Smooth muscle cell (in vitro differentiated cells): Measurements from ENCODE around the gene CDC34. TPM values are rescaled to one million over a fixed set of nuclear protein-coding genes. Genes with fewer than 3 reads are reported as not detected.

Experiments used
- DNase-seq: peaks from one replicate; lab custom pipeline; 2025; ENCODE audit not compliant: unreplicated experiment; lab: John Stamatoyannopoulos, UW
- H2AFZ ChIP-seq: fragments of 200-600 bp; sonication (generic); 2 replicates; pipeline ENCODE4 v1.6.0; 2016; ENCODE audit warnings: antibody characterized with exemption, low read depth, mild to moderate bottlenecking
- H3F3A ChIP-seq: fragments of 200-600 bp; sonication (generic); 2 replicates; pipeline ENCODE4 v1.6.0; 2017; ENCODE audit warnings: antibody characterized with exemption, low read depth
- H3K27ac ChIP-seq: fragments of 200-600 bp; sonication (generic); 2 replicates; pipeline ENCODE4 v1.5.1; 2016; ENCODE audit warnings: low read depth, mild to moderate bottlenecking
- H3K27me3 ChIP-seq: fragments of 200-600 bp; sonication (generic); 2 replicates; pipeline ENCODE4 v1.6.1; 2016; ENCODE audit warnings: low read depth, mild to moderate bottlenecking
- H3K36me3 ChIP-seq: fragments of 200-600 bp; sonication (generic); 2 replicates; pipeline ENCODE4 v1.5.1; 2016; ENCODE audit warnings: low read depth
- H3K4me1 ChIP-seq: fragments of 200-600 bp; sonication (generic); 2 replicates; pipeline ENCODE4 v1.5.1; 2016; ENCODE audit warnings: low read depth
- H3K4me2 ChIP-seq: fragments of 200-600 bp; sonication (generic); 2 replicates; pipeline ENCODE4 v1.6.0; 2016; ENCODE audit warnings: mild to moderate bottlenecking
- H3K4me3 ChIP-seq: fragments of 200-600 bp; sonication (generic); 2 replicates; pipeline ENCODE4 v1.5.1; 2016; ENCODE audit warnings: mild to moderate bottlenecking
- H3K79me2 ChIP-seq: fragments of 200-600 bp; sonication (generic); 2 replicates; pipeline ENCODE4 v1.6.0; 2016; ENCODE audit warnings: low read depth, mild to moderate bottlenecking
- H3K9ac ChIP-seq: fragments of 200-600 bp; sonication (generic); 2 replicates; pipeline ENCODE4 v1.6.0; 2016; ENCODE audit warnings: low read depth
- H3K9me3 ChIP-seq: fragments of 200-600 bp; sonication (generic); replicated peaks from 2 replicates; pipeline ENCODE4 v1.5.1; 2016; ENCODE audit warnings: low read depth
- H4K20me1 ChIP-seq: fragments of 200-600 bp; sonication (generic); 2 replicates; pipeline ENCODE4 v1.6.0; 2016; ENCODE audit warnings: low read depth
- CTCF ChIP-seq: fragments of 200-600 bp; sonication (generic); IDR thresholded peaks from 2 replicates; pipeline ENCODE4 v1.5.1; 2017; ENCODE audit warnings: borderline replicate concordance, mild to moderate bottlenecking, antibody characterized with exemption; ENCODE audit not compliant: insufficient read depth, poor library complexity, severe bottlenecking
- WGBS: methylation state at CpG from one replicate; pipeline ENCODE4 v1.1.7; 2016; ENCODE audit warnings: low lambda C conversion rate; 5-methylcytosine and 5-hydroxymethylcytosine counted together
- polyA plus RNA-seq: library from polyadenylated mRNA; unstranded; fragments of >200 nt; fragmentation: Nextera tagmentation; extraction: Ambion mirVana; gene quantifications from 2 replicates; pipeline ENCODE4 v1.2.1, GENCODE V29; 2016
- total RNA-seq: library from RNA; depleted of rRNA; stranded (reverse); fragments of >200 nt; gene quantifications from 2 replicates; pipeline ENCODE4 v1.2.3, GENCODE V29; 2014

The CDC34 gene
- total and polyA plus RNA-seq, 2 experiments from 2014 or later = 67.7 to 151 TPM

- H3F3A ChIP-seq = no peaks in the 10 kb centered on the region
- WGBS = 97% methylated on average over 31 of the region's 40 CpGs
- H3K36me3 ChIP-seq = no peaks in the 10 kb centered on the region
- peaks cover 23% of the 10 kb centered on the region for H3K79me2 ChIP-seq
- H3K9me3 ChIP-seq = no peaks in the 10 kb centered on the region
- H3K4me1 ChIP-seq = peaks cover 2% of the 10 kb centered on the region
- H3K4me2 ChIP-seq = no peak overlapping the region
- no peak for DNase-seq
- no peak for TF ChIP-seq CTCF
- H3K4me3 ChIP-seq = no peak overlapping the region
- H3K27ac ChIP-seq = no peak overlapping the region
- H2AFZ ChIP-seq = no peak overlapping the region
- H4K20me1 ChIP-seq = peaks cover 64% of the 10 kb centered on the region
- no peaks in the 10 kb centered on the region for H3K27me3 ChIP-seq
- H3K9ac ChIP-seq = no peak overlapping the region
These were observed 7.3 kb downstream of the CDC34 start for GRCh38 chr19:538641-539428.

GRCh38 chr19:539429-540030 lies 8.0 kb downstream of the CDC34 start:
- 93% methylated on average over 28 of the region's 30 CpGs for WGBS
- no peak for TF ChIP-seq CTCF
- Histone ChIP-seq H3F3A (no peaks in the 10 kb centered on the region), H3K4me1 (no peaks in the 10 kb centered on the region), H2AFZ (no peak overlapping the region), H3K36me3 (no peaks in the 10 kb centered on the region), H3K27ac (no peak overlapping the region), H3K9ac (no peak overlapping the region), H3K27me3 (no peaks in the 10 kb centered on the region), H3K4me2 (no peak overlapping the region), H4K20me1 (peaks cover 59% of the 10 kb centered on the region), H3K79me2 (peaks cover 19% of the 10 kb centered on the region), H3K4me3 (no peak overlapping the region), H3K9me3 (no peaks in the 10 kb centered on the region)
- no peak for DNase-seq

- Histone ChIP-seq H2AFZ (no peak overlapping the region), H3K4me3 (no peak overlapping the region), H4K20me1 (peaks cover 45% of the 10 kb centered on the region), H3K9ac (no peak overlapping the region), H3K27ac (no peak overlapping the region), H3K4me2 (no peak overlapping the region), H3K9me3 (no peaks in the 10 kb centered on the region), H3F3A (no peaks in the 10 kb centered on the region), H3K4me1 (no peaks in the 10 kb centered on the region), H3K36me3 (no peaks in the 10 kb centered on the region), H3K27me3 (no peaks in the 10 kb centered on the region), H3K79me2 (peaks cover 5% of the 10 kb centered on the region)
- no peak for DNase-seq
- TF ChIP-seq CTCF = no peak
- WGBS = 95% methylated on average over 33 of the region's 51 CpGs
These were observed 9.5 kb downstream of the CDC34 start for GRCh38 chr19:540867-541637.
